ENCODE data around the gene DDX27.

DDX27 gene

GRCh38 chr20:49292010-49292409, 72.8 kb downstream of the DDX27 start:
- no peak for DNase-seq

DNA sequence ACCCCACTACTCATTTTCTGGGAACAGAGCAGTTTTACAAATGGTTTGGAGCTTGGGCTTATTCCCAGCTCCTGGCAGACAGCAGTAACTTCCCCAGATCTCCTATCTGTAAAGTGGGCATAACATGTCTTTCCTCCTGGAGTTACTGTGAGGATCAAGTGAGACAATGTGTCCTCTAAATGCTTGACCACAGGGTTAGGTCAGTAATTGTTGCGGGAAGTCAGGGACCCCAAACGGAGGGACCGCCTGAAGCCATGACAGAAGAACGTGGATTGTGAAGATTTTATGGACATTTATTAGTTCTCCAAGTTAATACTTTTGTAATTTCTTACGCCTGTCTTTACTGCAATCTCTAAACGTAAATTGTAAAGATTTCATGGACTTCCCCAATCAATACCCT, 73.9 kb downstream of the DDX27 start:
- DNase-seq: no peak
